Measurements from ENCODE around the gene MMP15. TPM values are rescaled to one million over a fixed set of nuclear protein-coding genes. Genes with fewer than 3 reads are reported as not detected.
"Not testable (repeated sequence)": the region's sequence is repeated elsewhere in the genome, so short reads cannot be mapped to it uniquely, and the experiment has no call there.

Gene MMP15
- total RNA-seq, 1 experiment from 2014 or later: 4.5 TPM

GRCh38 chr16:58086381-58087208, 61.0 kb downstream of the MMP15 start:
- no TSS peak for BruUV-seq (replicated peaks)
- intact Hi-C loops (cut with micrococcal nuclease; ENCODE audit: unreplicated experiment): no loop called here
- ChIA-PET CTCF (no interaction called here), POLR2A (ENCODE audit: low non-redundant PET) (no interaction called here)
- TF ChIP-seq EZH2 (IDR thresholded peaks at IDR 0.05; ENCODE audit: borderline replicate concordance, low read depth, low read length, poor library complexity, severe bottlenecking) (no peak), CTCF (conservative IDR thresholded peaks at IDR 0.05; ENCODE audit: low read depth, low read length) (no peak)
- Histone ChIP-seq H3K4me1 (ENCODE audit: insufficient read depth, low read length, poor library complexity, severe bottlenecking) (no peaks in the 10 kb centered on the region), H3K9me3 (ENCODE audit: low read depth, low read length, poor library complexity, severe bottlenecking) (no peaks in the 10 kb centered on the region), H3K27me3 (replicated peaks; ENCODE audit: insufficient read depth, low read depth, low read length, poor library complexity) (no peaks in the 10 kb centered on the region), H3K36me3 (ENCODE audit: insufficient read depth, low read length, poor library complexity, severe bottlenecking) (no peaks in the 10 kb centered on the region), H3K4me3 (ENCODE audit: low read depth, low read length, poor library complexity, severe bottlenecking) (no peak overlapping the region), H3K27ac (ENCODE audit: low read depth, low read length, poor library complexity, severe bottlenecking) (no peak overlapping the region)
- no peak for DNase-seq (ENCODE audit: low spot score)

DNA sequence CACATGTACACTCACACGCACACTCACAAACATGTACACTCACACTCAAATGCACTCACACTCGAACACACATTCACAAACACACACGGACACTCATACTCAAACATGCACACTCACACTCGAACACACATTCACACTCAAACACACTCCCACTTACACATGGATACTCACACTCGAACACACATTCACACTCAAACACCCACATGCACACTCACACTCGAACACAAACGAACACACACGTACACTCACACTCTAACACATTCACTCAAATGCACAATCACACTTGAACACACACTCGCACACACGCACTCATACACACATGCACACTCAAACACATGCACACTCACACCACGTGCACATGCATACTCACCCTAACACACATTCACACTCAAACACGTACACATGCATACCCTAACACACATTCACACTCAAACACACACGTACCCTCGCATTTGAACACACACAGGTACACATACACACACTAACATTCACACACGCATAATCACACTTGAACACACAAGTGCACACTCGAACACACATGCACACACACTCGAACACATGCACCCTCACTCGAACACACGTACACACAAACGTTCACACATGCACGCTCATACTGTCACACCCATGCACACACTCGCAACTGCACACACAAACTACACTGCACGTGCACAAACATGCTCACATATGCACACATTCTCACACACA, 61.8 kb downstream of the MMP15 start:
- no peak for DNase-seq (ENCODE audit: low spot score)
- TF ChIP-seq CTCF (conservative IDR thresholded peaks at IDR 0.05; ENCODE audit: low read depth, low read length): no peak
- no peak for TF ChIP-seq EZH2 (IDR thresholded peaks at IDR 0.05; ENCODE audit: borderline replicate concordance, low read depth, low read length, poor library complexity, severe bottlenecking)
- Histone ChIP-seq H3K27me3 (replicated peaks; ENCODE audit: insufficient read depth, low read depth, low read length, poor library complexity) (peaks cover 4% of the 10 kb centered on the region), H3K4me3 (ENCODE audit: low read depth, low read length, poor library complexity, severe bottlenecking) (no peak overlapping the region), H3K9me3 (ENCODE audit: low read depth, low read length, poor library complexity, severe bottlenecking) (no peaks in the 10 kb centered on the region), H3K4me1 (ENCODE audit: insufficient read depth, low read length, poor library complexity, severe bottlenecking) (no peaks in the 10 kb centered on the region), H3K36me3 (ENCODE audit: insufficient read depth, low read length, poor library complexity, severe bottlenecking) (no peaks in the 10 kb centered on the region), H3K27ac (ENCODE audit: low read depth, low read length, poor library complexity, severe bottlenecking) (no peak overlapping the region)
- intact Hi-C loops (cut with micrococcal nuclease; ENCODE audit: unreplicated experiment): no loop called here
- ChIA-PET POLR2A (ENCODE audit: low non-redundant PET) (no interaction called here), CTCF (no interaction called here)
- no TSS peak for BruUV-seq (replicated peaks)

DNA sequence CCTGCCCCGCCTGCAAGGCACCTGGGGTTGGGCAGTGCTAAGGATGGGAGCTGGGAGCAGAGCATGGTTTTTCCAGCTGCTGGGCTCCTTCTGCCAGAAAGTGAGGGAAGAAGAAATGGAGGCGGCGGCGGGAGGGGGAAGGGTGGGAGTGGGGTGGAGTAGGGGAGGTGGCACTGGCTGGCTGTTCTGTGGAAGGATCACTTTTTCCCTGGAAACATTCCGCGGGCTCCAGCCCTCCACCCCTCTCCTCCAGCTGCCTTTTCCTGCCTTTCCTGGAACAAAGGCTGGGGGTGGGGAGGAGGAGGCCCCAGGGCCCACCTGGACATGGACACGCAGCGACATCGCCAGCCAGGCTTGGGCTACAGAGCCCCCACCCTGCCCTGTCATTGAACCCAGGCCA, 62.5 kb downstream of the MMP15 start:
- no peak for DNase-seq (ENCODE audit: low spot score)
- intact Hi-C loops (cut with micrococcal nuclease; ENCODE audit: unreplicated experiment): no loop called here
- Histone ChIP-seq H3K27ac (ENCODE audit: low read depth, low read length, poor library complexity, severe bottlenecking) (no peak overlapping the region), H3K27me3 (replicated peaks; ENCODE audit: insufficient read depth, low read depth, low read length, poor library complexity) (peaks cover 4% of the 10 kb centered on the region), H3K4me1 (ENCODE audit: insufficient read depth, low read length, poor library complexity, severe bottlenecking) (no peaks in the 10 kb centered on the region), H3K36me3 (ENCODE audit: insufficient read depth, low read length, poor library complexity, severe bottlenecking) (no peaks in the 10 kb centered on the region), H3K9me3 (ENCODE audit: low read depth, low read length, poor library complexity, severe bottlenecking) (no peaks in the 10 kb centered on the region), H3K4me3 (ENCODE audit: low read depth, low read length, poor library complexity, severe bottlenecking) (no peak overlapping the region)
- ChIA-PET CTCF (no interaction called here), POLR2A (ENCODE audit: low non-redundant PET) (no interaction called here)
- no TSS peak for BruUV-seq (replicated peaks)
- TF ChIP-seq CTCF (conservative IDR thresholded peaks at IDR 0.05; ENCODE audit: low read depth, low read length) (no peak), EZH2 (IDR thresholded peaks at IDR 0.05; ENCODE audit: borderline replicate concordance, low read depth, low read length, poor library complexity, severe bottlenecking) (no peak)

DNA sequence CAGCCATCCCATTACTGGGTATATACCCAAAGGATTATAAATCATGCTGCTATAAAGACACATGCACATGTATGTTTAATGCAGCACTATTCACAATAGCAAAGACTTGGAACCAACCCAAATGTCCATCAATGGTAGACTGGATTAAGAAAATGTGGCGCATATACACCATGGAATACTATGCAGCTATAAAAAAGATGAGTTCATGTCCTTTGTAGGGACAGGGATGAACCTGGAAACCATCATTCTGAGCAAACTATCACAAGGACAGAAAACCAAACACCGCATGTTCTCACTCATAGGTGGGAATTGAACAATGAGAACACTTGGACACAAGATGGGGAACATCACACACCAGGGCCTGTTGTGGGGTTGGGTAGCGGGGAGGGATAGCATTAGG, 64.8 kb downstream of the MMP15 start:
- intact Hi-C loops (cut with micrococcal nuclease; ENCODE audit: unreplicated experiment); DNase-seq (ENCODE audit: low spot score); H3K27ac ChIP-seq (ENCODE audit: low read depth, low read length, poor library complexity, severe bottlenecking); H3K4me3 ChIP-seq (ENCODE audit: low read depth, low read length, poor library complexity, severe bottlenecking); POLR2A ChIA-PET (ENCODE audit: low non-redundant PET); CTCF ChIA-PET; H3K27me3 ChIP-seq (replicated peaks; ENCODE audit: insufficient read depth, low read depth, low read length, poor library complexity); H3K9me3 ChIP-seq (ENCODE audit: low read depth, low read length, poor library complexity, severe bottlenecking); H3K4me1 ChIP-seq (ENCODE audit: insufficient read depth, low read length, poor library complexity, severe bottlenecking); BruUV-seq (replicated peaks); H3K36me3 ChIP-seq (ENCODE audit: insufficient read depth, low read length, poor library complexity, severe bottlenecking): not testable (repeated sequence)
